Measurements from ENCODE around the gene CCL24.

GRCh38 chr7:75823198-75823910 is 9.7 kb upstream of the CCL24 start:
- no peak for TF ChIP-seq CTCF (conservative IDR thresholded peaks at IDR 0.05; ENCODE audit: low read depth, low read length)
- TF ChIP-seq EZH2 (IDR thresholded peaks at IDR 0.05; ENCODE audit: borderline replicate concordance, low read depth, low read length, poor library complexity, severe bottlenecking), result no peak

Data from A673 (cell line).